CD4-positive, alpha-beta T cell (primary cell): ENCODE results near the gene LRRC45. TPM values are rescaled to one million over a fixed set of nuclear protein-coding genes. Genes with fewer than 3 reads are reported as not detected.

Experiments
- ATAC-seq: fragments of 200-7000 bp; cut with Tn5 transposase; one replicate; pipeline ENCODE4 v1.10.0; 2022; ENCODE audit warnings: mild to moderate bottlenecking; ENCODE audit not compliant: poor library complexity
- CTCF ChIA-PET: fragments of 350-600 bp; sonication (Branson Sonifier 250); formaldehyde crosslinking; loops from one replicate; lab custom pipeline; 2021; ENCODE audit warnings: antibody characterized with exemption, inconsistent platforms; lab: Charles Lee
- POLR2A ChIA-PET: fragments of 350-600 bp; sonication (Branson Sonifier 250); formaldehyde crosslinking; loops from one replicate; lab custom pipeline; 2021; ENCODE audit warnings: antibody characterized with exemption, inconsistent platforms; lab: Charles Lee
- DNase-seq, 14 experiments: peaks; one replicate each; pipeline ENCODE4 v3.0.0-alpha.2; 2013 to 2020; ENCODE audit warnings: mixed read lengths in 2 of 14
- H3K27ac ChIP-seq, 2 donors: one replicate each; pipeline versions ENCODE4 v1.5.1 to v1.7.0; 2013; ENCODE audit warnings: low read length in 2 of 2, low read depth in 1 of 2, mild to moderate bottlenecking in 1 of 2
- H3K27me3 ChIP-seq, 2 experiments: 1 replicate in 1 of 2; 2 replicates in 1 of 2; pipeline versions ENCODE4 v1.6.1 to v1.7.0; 2013; ENCODE audit warnings: low read length in 2 of 2, control low read depth in 1 of 2, mild to moderate bottlenecking in 1 of 2, moderate library complexity in 1 of 2; ENCODE audit not compliant: insufficient read depth in 2 of 2, control insufficient read depth in 1 of 2
- H3K36me3 ChIP-seq: one replicate; pipeline ENCODE4 v1.6.1; 2013; ENCODE audit warnings: low read length, control low read depth; ENCODE audit not compliant: insufficient read depth
- H3K4me1 ChIP-seq: one replicate; pipeline ENCODE4 v1.6.1; 2013; ENCODE audit warnings: low read length, control low read depth; ENCODE audit not compliant: insufficient read depth
- H3K4me3 ChIP-seq: one replicate; pipeline ENCODE4 v1.5.1; 2013; ENCODE audit warnings: mild to moderate bottlenecking, low read length, moderate library complexity
- H3K9me3 ChIP-seq, 2 experiments: 1 replicate in 1 of 2; 2 replicates in 1 of 2; pipeline versions ENCODE4 v1.6.1 to v1.7.0; 2013; ENCODE audit warnings: low read length in 2 of 2, mild to moderate bottlenecking in 2 of 2, control low read depth in 1 of 2, moderate library complexity in 1 of 2; ENCODE audit not compliant: control insufficient read depth in 1 of 2, insufficient read depth in 1 of 2
- H3K27ac Mint-ChIP-seq: one replicate; pipeline ENCODE4 v1.8.0; 2020; ENCODE audit warnings: mixed read lengths
- H3K27me3 Mint-ChIP-seq: one replicate; pipeline ENCODE4 v1.8.0; 2021; ENCODE audit warnings: mixed read lengths
- H3K36me3 Mint-ChIP-seq: one replicate; pipeline ENCODE4 v1.8.0; 2021; ENCODE audit warnings: low read depth, mixed read lengths
- H3K4me1 Mint-ChIP-seq: one replicate; pipeline ENCODE4 v1.8.0; 2021; ENCODE audit warnings: low read depth, mixed read lengths
- H3K4me3 Mint-ChIP-seq: one replicate; pipeline ENCODE4 v1.8.0; 2020; ENCODE audit warnings: mild to moderate bottlenecking, mixed read lengths
- H3K9me3 Mint-ChIP-seq: one replicate; pipeline ENCODE4 v1.8.0; 2020; ENCODE audit warnings: mixed read lengths
- CTCF ChIP-seq: fragments of 200-600 bp; IDR thresholded peaks from one replicate; pipeline ENCODE4 v1.8.0; 2022; ENCODE audit warnings: antibody characterized with exemption, mild to moderate bottlenecking
- intact Hi-C, 2 experiments: fragments of 100-400 bp; cut with DNase I in 1 of 2; cut with micrococcal nuclease in 1 of 2; formaldehyde crosslinking; loops; one replicate each; pipeline versions ENCODE4 v1.15.1 to v1.9.0; 2023 to 2025; cut with DNase I, micrococcal nuclease
- total RNA-seq, 174 experiments: library from RNA in 2 of 174; stranded (reverse) in 2 of 174; gene quantifications; one replicate each; pipeline ENCODE4 v1.2.3 and lab custom pipeline; 2021 to 2026

LRRC45 gene
- total RNA-seq, 2 experiments from 2014 or later: 17.7 to 17.9 TPM

DNA sequence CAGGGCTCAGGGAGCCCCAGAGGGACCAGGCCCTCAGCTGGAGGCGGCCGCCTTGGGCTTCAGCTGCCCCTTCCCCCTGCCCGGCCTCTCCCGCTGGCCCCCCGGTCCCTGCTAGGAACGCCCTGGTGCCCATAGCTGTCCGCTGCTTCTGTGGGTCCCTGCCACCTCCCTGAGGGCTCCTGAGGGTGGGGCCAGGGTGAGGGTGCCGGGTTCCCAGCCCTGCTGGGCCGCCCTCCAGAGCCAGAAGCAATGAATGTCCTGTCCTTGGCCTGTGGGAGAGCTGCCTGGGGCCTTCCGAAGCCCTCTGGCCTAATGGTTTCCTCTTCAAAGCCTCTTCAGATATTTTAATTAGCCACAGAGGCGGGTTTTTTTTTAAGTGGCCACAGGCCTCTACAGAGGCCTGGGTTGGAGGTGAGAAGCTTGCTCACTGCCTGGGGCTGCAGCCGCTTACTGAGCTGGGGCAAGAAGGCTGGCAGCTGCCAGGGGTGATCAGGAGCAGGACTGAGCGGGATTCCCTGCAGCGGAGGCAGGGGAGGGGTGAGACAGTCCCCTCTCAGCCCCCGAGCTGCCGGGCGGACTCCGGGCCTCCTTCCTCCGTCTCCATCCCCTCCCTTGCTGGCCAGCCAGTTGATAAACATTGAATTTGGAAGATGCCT, 10.3 kb upstream of the LRRC45 start:
- no peak for ATAC-seq
- Mint-ChIP-seq H3K9me3 (no peaks in the 10 kb centered on the region), H3K27ac (no peak overlapping the region), H3K36me3 (no peaks in the 10 kb centered on the region), H3K4me1 (no peaks in the 10 kb centered on the region), H3K27me3 (no peaks in the 10 kb centered on the region), H3K4me3 (no peak overlapping the region)
- Histone ChIP-seq H3K27me3 (no peaks in the 10 kb centered on the region), H3K4me3 (no peak overlapping the region), H3K27ac (no peak overlapping the region), H3K9me3 (no peaks in the 10 kb centered on the region), H3K4me1 (no peaks in the 10 kb centered on the region), H3K36me3 (no peaks in the 10 kb centered on the region)
- POLR2A ChIA-PET: interaction anchor here (0.5 kb wide), 1 partner anchor 10 kb away, joined by 3 read pairs; the partner anchor contains the start of gene CENPX
- CTCF ChIA-PET: interaction anchor here (1.2 kb wide), 1 partner anchor 53 kb away, joined by 5 read pairs; no protein-coding TSS in a partner anchor
- DNase-seq: no peak
- intact Hi-C loops: no loop called here
- TF ChIP-seq CTCF: no peak

- peaks cover 3% of the 10 kb centered on the region for H3K36me3 ChIP-seq
- H3K27me3 Mint-ChIP-seq: no peaks in the 10 kb centered on the region
- no peak overlapping the region for H3K4me3 Mint-ChIP-seq
- H3K27ac Mint-ChIP-seq: no peak overlapping the region
- H3K27ac ChIP-seq: no peak overlapping the region
- intact Hi-C loops: no loop called here
- no peaks in the 10 kb centered on the region for H3K27me3 ChIP-seq
- no peaks in the 10 kb centered on the region for H3K36me3 Mint-ChIP-seq
- no peak for TF ChIP-seq CTCF
- H3K4me1 Mint-ChIP-seq: no peaks in the 10 kb centered on the region
- POLR2A ChIA-PET: no interaction called here
- H3K4me3 ChIP-seq: no peak overlapping the region
- no peaks in the 10 kb centered on the region for H3K9me3 ChIP-seq
- no peaks in the 10 kb centered on the region for H3K4me1 ChIP-seq
- DNase-seq (no peak), ATAC-seq (no peak)
- CTCF ChIA-PET: interaction anchor here (1.2 kb wide), 1 partner anchor 54 kb away, joined by 5 read pairs; no protein-coding TSS in a partner anchor
- no peaks in the 10 kb centered on the region for H3K9me3 Mint-ChIP-seq
Measured at GRCh38 chr17:82013341-82013740, 9.8 kb upstream of the LRRC45 start.

- no peak for TF ChIP-seq CTCF
- H3K27ac ChIP-seq: no peak overlapping the region
- H3K36me3 ChIP-seq: peaks cover 8% of the 10 kb centered on the region
- no peaks in the 10 kb centered on the region for H3K4me1 ChIP-seq
- no peak overlapping the region for H3K4me3 ChIP-seq
- CTCF ChIA-PET: no interaction called here
- Mint-ChIP-seq H3K36me3 (no peaks in the 10 kb centered on the region), H3K4me3 (no peak overlapping the region), H3K27me3 (no peaks in the 10 kb centered on the region), H3K27ac (no peak overlapping the region), H3K9me3 (no peaks in the 10 kb centered on the region), H3K4me1 (no peaks in the 10 kb centered on the region)
- no peaks in the 10 kb centered on the region for H3K9me3 ChIP-seq
- H3K27me3 ChIP-seq: no peaks in the 10 kb centered on the region
- ATAC-seq (no peak), DNase-seq (no peak)
- intact Hi-C loops: no loop called here
- POLR2A ChIA-PET: no interaction called here
Measured at GRCh38 chr17:82013772-82014321, 9.3 kb upstream of the LRRC45 start.
